DMS 273 (cell line): ENCODE data around the gene RNU1-3.

Source experiments
- DNase-seq: peaks from one replicate; lab custom pipeline; 2025; ENCODE audit not compliant: unreplicated experiment; lab: John Stamatoyannopoulos, UW

The RNU1-3 gene

GRCh38 chr1:16621300-16621658 is 45.5 kb downstream of the RNU1-3 start:
- no peak for DNase-seq

GRCh38 chr1:16619803-16620501 is 46.8 kb downstream of the RNU1-3 start:
- peak; percentile 64 for DNase-seq

GRCh38 chr1:16618719-16619118 is 48.0 kb downstream of the RNU1-3 start:
- DNase-seq: peak; percentile 37

- DNase-seq: no peak
Measured at GRCh38 chr1:16617778-16618580, 48.8 kb downstream of the RNU1-3 start.

- peak; percentile 41 for DNase-seq
Measured at GRCh38 chr1:16617114-16617631, 49.6 kb downstream of the RNU1-3 start.
